COR-L47 (cell line): Measurements from ENCODE around the gene ZBED6.
"Not testable (repeated sequence)": the region's sequence is repeated elsewhere in the genome, so short reads cannot be mapped to it uniquely, and the experiment has no call there.

ENCODE experiments used
- DNase-seq: peaks from one replicate; lab custom pipeline; 2025; lab: John Stamatoyannopoulos, UW

The ZBED6 gene

DNA sequence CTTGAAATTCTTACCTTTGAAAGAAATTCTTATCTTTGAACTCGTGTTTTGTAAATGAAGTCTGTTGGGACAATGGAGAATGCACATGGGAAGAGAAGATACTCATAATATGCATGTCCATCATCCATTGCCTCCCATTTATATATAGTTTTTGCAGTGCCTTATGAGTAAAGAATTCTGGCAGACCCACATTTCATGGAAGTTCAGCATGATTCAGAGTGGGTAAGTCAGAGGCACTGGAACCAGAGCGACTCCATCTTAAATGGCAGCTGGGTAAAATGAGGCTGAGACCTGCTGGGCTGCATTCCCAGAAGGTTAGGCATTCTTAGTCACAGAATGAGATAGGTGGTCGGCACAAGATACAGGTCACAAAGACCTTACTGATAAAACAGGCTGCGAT, 16.6 kb upstream of the ZBED6 start:
- no peak for DNase-seq

DNA sequence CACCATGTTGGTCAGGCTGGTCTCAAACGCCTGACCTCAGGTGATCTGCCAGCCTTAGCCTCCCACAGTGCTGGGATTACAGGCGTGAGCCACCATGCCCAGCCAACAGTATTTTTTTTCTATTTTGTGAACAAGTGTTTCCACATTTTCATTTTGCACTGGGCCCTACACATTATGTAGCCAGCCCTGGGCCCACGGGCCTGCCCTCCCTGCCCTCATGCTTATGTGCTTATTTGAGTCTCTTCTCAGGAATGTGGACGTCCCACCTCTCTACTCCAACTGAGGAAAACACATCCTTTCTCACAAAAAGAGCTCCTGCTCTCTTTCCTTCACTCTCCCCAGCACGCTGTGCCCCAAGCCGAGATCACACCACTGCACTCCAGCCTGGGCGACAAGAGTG, 13.5 kb upstream of the ZBED6 start:
- no peak for DNase-seq

DNA sequence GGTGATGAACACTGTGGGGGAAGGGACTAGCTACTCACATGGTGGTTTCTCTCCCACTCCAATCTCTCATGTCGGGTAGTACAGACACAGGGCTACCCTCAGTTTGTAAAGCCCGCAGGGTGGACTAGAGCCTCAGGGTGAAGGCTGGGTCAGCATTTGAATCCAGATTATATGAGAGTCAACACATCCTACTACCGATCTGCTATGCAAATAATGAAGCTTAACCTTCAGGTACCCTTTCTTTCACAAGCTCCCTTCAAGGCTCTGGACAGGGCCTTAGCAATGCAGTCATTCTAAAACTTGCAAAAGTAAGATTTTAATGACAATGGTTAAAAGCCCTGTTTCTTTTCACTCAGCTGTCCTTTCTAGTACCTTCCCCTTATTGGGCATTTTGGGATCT, 5.5 kb upstream of the ZBED6 start:
- DNase-seq: no peak

DNA sequence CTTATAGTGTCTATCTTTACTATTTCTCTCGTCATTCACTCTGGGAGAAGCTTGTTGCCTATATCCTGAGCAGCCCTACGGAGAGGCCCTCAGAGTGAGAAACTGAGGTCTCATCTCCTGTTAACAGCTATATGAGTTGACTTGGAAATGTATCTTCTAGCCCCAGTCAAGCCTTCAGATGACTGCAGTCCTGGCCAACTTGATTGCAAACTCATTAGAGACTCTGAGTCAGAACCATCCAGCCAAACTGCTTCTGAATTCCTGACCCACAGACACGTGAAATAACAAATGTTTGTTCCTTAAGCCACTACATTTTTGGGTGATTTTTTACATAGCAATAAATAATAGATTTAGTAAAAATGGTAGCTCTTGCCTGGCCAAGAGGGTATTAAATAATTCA, 3.9 kb upstream of the ZBED6 start:
- DNase-seq: no peak

DNA sequence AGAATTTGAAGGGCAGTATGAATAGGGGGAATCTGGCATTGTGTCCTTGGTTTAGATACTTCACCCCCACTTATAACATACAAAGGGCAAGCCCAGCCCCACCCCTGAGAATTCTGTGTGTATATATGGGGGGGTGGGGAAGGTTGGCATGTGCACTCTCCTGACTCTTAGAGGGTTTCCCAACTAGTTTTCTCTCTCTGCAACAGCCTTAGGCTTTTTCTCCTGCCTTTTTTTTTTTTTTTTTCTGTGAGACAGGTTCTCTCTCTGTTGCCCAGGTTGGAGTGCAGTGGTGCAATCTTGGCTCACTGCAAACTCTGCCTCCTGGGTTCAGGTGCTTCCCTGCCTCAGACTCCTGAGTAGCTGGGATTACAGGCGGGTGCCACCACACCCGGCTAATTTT, 2.9 kb upstream of the ZBED6 start:
- no peak for DNase-seq

DNA sequence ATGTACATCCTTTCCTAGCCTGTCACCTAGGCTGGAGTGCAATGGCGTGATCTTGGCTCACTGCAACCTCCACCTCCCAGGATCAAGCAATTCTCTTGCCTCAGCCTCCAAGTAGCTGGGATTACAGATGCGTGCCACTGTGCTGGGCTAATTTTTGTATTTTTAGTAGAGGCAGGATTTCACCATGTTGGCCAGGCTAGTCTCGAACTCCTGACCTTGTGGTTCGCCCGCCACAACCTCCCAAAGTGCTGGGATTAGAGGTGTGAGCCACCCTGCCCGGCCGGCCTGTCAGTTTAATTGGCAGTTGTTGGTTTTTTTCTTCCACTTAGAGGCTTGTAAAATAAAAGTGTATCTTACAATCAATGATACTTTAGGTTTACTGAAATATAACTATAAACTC, 1.9 kb upstream of the ZBED6 start:
- not testable (repeated sequence) for DNase-seq

DNA sequence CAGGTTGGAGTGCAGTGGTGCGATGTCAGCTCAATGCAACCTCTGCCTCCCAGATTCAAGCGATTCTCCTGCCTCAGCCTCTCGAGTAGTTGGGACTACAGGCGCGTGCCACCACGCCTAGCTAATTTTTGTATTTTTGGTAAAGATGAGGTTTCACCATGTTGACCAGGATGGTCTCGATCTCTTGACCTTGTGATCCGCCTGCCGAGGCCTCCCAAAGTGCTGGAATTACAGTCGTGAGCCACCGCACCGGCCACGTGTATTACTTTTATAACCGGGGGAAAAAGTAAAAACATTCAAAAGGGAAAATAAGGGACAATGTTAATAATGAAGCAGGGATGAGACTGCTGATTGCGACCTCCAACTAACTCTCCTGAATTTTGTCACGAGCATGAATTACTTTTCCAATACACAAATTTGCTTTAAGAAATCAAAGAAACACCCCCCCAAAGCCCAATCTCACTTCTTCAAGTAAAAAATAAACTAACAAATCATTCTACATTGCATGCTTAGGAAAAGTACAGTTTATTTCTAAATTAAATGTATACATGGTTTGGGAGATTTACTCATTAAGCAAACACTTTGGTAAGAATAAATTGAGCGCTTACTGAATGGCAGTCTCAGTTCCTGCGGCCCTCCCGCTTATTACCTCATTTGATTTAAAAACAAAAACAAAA, 521 bp upstream of the ZBED6 start:
- no peak for DNase-seq

DNA sequence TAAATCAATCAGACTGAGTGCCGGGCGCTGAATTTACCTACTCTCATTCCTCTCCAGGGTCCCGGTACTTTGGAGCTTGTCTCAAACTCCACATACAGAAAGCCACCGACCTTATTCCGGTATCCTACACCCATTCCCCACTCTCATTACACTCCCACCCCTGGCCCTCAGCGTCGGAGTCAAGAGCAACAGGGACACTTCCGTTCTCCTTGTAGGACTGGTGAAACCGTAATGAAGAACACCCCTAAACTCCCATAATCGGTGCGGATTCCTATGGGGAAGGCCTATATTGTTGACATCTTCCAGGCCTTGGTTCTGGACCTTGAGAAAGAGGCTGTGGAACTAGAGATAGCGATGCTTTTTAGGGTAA, 798 bp downstream of the ZBED6 start:
- no peak for DNase-seq

DNA sequence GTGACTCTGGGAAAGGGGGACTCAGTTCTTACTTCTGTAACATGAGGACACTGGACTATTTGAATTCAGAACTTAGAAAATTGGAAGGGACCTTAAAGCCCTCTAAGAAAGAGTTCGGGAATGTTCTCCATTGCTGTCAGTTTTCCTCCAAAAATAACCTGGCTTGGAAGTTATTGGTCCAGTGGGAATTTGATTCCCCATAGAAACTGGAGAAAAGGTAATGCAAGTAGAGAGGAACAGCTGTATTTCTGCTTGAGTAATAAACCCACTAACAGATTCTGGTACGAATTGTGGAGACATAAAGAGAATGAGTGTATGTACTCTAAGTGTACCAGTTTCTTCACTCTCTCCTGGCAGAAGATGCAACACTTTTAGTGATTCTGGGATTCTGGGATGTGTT, 1.8 kb downstream of the ZBED6 start:
- no peak for DNase-seq

DNA sequence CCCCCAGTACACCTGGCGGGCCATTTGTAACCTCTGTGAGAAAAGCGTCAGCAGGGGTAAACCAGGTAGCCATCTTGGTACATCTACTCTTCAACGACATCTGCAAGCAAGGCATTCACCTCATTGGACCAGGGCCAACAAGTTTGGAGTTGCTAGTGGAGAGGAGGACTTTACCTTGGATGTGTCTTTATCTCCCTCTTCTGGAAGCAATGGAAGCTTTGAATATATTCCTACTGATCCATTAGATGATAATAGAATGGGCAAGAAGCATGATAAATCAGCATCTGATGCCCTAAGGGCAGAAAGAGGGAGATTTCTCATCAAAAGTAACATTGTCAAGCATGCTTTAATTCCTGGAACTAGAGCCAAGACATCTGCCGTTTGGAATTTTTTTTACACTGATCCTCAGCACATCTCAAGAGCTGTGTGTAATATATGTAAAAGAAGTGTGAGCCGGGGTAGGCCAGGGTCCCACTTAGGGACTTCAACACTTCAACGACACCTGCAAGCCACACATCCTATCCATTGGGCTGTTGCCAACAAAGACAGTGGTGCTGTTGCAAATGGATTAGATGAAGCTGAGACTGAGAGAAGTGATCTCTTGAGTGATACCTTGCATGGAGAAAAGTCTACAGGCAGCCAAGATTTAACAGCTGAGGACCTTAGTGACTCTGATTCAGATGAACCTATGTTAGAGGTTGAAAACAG, 2.7 kb downstream of the ZBED6 start:
- DNase-seq: no peak

DNA sequence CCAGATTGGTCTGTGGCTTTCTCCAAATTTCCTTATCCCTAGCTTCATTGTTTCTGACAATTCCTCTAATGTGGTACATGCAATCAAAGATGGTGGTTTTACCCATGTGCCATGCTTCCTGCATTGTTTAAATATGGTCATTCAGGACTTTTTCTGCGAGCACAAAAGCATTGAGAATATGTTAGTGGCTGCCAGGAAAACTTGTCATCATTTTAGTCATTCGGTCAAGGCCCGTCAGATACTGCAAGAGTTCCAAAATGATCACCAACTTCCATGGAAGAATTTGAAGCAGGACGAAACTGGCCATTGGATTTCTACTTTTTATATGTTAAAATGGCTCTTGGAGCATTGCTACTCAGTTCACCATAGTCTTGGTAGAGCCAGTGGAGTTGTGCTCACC, 3.7 kb downstream of the ZBED6 start:
- no peak for DNase-seq

DNA sequence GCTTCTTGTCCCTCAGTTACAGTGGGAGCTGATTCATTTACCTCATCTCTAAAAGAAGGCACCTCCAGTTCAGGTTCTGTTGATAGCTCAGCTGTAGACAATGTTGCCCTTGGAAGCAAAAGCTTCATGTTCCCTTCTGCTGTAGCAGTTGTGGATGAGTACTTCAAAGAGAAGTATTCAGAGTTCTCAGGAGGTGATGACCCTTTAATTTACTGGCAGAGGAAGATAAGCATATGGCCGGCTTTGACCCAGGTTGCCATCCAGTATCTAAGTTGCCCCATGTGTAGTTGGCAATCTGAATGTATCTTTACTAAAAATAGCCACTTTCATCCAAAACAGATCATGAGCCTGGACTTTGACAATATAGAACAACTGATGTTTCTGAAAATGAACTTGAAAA, 4.5 kb downstream of the ZBED6 start:
- no peak for DNase-seq

DNA sequence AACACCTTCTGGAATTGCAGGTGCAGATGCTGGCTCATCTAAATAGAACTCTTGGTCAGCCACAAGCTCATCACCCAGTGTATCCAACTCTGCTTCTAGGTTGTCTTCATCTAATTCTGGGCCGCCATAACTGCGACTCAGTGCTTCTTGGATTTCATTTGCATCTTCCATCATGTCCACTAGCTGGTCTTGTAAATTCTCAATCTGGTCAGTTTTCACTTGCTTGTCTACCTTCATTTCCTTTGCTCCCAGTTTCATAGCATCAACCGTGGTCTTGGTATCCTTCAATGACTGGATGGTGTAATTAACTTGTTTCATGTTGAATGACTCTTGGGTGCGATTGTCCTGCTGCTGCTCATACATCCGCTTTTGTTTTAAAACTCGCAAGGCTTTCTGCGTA, 10.3 kb downstream of the ZBED6 start:
- no peak for DNase-seq

DNA sequence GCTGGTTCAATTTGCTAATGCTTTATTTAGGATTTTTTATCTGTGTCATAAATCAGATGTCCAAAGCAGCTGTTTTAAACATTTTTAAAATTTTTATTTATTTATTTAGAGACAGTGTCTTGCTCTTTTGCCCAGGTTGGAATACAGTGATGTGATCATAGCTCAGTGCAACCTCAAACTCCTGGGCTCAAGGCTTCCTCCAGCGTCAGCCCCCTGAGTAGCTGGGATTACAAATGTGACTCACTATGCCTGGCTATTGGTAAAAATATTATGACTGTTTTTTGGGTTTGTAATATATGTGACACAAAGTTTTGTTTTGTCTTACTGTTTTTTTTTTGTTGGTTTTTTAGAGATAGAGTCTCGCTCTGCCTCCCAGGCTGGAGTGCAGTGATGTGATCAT, 11.8 kb downstream of the ZBED6 start:
- DNase-seq: no peak

DNA sequence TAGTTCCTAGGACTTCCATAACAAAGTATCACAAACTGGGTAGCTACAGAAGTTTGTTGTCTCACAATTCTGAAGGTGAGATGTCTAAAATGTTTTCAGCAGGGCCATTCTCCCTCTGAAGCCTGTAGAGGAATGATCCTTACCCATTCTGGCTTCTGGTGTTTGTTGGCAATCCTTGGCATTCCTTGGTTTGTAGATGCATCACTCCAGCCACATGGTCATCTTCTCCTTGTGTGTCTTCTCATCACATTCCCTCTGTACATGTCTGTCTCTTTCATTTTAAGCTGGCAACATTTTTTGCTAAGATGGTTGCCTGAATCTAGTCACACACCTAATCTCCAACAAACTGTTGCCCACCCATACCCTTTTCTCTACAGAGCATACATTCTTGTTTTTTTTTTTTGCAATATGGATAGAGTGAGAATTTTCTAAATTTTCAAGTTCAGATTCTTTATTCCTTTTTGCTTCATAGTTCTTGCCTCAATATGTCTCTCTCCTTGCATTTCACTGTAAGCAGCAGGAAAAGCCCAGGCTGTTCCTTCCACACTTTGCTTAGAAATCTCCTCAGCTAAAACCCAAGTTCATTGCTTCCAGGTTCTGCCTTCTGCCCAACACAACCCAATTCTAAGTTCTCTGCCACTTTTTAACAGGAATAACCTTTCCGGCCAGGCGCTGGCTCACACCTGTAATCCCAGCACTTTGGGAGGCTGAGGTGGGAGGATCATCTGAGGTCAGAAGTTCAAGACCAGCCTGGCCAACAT, 18.3 kb downstream of the ZBED6 start:
- DNase-seq: no peak

DNA sequence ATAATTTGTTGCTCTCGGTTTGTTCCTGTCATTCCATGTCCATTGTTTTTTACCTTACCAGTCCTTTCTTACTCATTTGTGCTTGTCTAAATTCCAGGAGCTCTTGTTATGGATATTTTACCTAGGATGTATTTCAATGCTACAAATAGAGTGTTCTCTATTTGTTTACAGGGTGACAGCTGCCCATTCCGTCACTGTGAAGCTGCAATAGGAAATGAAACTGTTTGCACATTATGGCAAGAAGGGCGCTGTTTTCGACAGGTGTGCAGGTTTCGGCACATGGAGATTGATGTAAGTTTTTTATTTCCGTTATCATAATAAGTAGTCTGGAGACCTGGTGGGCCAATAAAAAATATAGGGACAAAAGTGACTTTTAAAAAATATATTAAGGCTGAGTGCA, 23.0 kb downstream of the ZBED6 start:
- DNase-seq: no peak

DNA sequence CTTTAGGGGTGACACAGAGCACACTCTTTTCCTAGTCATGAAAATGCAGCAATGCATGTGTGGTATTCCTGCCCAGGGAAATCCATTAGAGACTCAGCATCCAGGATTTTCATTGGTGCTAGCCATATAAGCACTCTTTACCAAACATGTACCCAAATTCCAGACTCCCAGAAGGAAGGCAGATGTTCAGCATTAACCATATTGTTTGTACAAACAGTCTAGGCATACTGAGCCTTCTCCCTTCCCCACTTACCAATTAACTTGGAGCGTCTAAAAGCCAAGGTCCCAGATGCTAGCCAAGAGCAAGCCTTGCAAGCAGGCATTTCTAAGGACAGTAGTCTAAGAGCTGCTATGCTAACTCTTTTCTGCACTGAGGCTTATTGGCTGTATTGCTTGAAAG, 27.9 kb downstream of the ZBED6 start:
- no peak for DNase-seq

DNA sequence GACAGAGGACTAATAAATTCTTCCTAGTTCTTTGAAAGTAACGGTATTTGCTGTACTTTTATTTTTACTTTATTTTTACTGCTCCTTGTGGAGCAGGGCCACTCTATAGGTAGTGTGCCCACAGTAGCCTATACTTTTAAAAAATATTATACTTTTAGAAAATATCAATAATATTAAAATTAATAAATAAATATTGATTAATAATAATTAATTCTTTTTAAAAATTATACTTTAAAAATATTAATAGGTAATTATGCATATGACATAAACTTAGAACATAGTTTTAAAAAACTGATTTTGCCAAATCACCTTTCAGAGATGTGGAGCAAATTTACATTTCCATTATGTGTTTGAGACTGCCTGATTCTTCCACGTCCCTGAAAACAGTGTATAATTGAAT, 30.8 kb downstream of the ZBED6 start:
- DNase-seq: no peak

DNA sequence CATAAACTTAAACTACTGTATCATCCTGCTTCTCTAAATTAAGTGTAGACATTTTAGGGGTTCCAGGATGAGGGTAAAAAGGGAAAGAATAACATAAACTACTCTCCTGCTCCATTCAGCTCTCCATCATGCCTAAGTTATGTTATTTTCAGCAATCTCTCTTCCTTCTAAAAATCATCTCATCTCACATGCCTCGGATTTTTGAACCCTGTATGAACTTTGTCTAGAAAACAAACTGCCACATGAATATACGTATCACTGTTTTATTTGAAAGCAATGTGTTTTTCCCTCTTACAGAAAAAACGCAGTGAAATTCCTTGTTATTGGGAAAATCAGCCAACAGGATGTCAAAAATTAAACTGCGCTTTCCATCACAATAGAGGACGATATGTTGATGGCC, 32.6 kb downstream of the ZBED6 start:
- no peak for DNase-seq

DNA sequence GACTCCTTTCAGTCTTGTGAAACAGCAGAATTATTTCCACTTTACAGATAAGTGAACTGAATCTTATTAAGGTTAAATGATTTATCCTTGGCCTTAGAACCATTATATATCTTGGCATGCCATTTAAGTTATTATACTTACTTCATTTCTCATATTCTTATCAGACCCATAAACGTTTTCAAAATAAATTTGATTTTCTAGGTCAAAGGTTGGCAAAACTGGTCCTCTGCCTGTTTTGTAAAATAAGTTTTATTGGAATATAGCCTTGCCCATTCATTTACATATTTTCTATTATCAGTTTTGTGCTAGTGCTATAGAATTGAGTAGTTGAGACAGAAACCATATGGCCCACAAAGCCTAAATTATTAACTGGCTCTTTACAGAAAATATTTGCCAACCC, 33.1 kb downstream of the ZBED6 start:
- no peak for DNase-seq

DNA sequence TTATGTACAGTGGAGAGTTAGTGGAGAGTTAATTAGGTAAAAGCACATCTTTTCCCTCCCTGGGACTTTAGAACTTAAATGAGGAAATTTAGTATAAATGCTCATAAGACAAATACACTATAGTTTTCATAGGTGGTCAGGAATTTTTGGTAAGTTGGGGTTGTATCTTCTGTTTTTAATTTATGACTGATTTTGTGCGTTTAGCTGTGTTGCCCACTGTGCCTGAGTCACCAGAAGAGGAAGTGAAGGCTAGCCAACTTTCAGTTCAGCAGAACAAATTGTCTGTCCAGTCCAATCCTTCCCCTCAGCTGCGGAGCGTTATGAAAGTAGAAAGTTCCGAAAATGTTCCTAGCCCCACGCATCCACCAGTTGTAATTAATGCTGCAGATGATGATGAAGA, 33.8 kb downstream of the ZBED6 start:
- DNase-seq: not testable (repeated sequence)

DNA sequence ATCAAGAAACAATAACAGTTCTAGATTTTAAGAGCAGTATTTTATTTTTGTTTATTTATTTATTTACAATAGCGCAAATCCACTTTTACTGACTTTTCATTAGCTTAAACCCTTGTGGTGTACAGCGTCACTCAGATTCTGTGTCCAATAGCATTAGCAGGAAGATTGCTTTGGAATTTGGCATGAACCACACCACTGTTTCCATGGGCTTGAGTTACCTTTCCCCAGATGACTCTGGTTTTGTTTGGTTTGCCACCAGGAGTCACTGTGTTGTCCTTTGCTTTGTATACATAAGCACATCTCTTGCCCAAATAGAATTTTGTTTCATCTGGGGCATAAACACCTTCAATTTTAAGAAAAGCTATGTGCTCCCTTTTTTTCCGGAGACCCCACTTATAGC, 40.1 kb downstream of the ZBED6 start:
- no peak for DNase-seq

DNA sequence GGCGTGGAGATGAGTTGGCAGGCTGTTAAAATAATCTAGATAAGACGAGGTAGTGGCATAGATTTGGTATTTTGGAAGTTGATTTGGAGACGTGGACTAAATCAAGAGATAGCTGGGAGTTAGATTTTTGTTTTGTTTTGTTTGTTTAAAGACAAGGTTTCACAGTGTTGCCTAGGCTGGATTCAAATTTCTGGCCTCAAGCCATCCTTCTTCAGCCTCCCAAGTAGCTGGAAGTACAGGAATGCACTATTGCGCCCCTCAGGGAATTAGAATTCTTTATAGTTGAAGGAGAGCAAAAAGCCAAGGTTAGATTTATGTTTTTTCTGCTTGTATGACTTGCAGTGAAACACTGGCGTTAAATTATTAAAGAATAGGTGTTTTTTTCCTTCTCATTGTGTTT, 43.7 kb downstream of the ZBED6 start:
- DNase-seq: no peak
